GM18505 (cell line): ENCODE data around the gene PLEKHM3.

Experiments
- ATAC-seq: cut with Tn5 transposase; IDR thresholded peaks from one replicate; pipeline ENCODE4 v1.9.1; 2021; ENCODE audit not compliant: unreplicated experiment
- POLR2A ChIP-seq: IDR thresholded peaks from 4 replicates; pipeline ENCODE4 v1.6.1; 2011; ENCODE audit warnings: borderline replicate concordance; ENCODE audit not compliant: insufficient read depth, insufficient read length; ENCODE audit errors: extremely low read depth

PLEKHM3 gene

DNA sequence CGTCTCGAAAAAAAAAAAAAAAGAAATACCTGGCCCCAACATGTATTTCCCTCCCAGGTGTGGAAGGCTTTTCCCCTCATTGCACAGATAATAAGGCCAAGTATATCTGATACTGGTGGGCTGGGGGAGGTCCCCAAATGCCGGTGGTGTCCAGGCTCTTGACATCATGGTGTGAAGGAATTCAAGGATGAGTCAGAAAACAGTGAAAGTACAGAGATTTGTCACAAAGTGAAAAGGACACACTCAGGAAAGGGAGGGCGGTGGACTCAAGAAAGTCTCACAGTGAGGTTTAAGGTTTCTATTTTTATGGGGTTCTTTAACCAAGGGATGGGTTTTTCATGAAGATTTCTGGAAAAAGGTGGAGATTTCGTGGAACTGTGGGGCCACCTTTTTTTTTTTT is 217.8 kb downstream of the PLEKHM3 start:
- TF ChIP-seq POLR2A: no peak
- peak; percentile 63 for ATAC-seq

- TF ChIP-seq POLR2A: no peak
- no peak for ATAC-seq
Observed at GRCh38 chr2:207805566-207806226, 219.6 kb downstream of the PLEKHM3 start.

DNA sequence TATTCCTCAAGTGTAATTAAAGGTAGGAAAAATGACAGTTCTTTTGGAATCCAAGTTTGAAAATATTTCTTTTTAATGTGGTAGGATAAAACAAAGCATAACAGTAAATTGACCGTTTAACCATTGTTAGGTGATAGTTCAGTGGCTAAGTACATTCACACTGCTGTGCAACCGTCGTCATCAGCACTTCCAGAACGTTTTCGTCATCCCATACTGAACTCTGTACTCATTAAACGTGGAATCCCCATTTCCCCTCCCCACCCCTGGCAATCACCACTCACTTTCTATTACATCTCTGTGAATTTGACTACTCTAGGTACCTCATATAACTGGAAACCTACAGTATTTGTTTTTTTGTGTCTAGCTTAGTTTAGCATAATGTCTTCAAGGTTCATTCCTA is 222.7 kb downstream of the PLEKHM3 start:
- no peak for TF ChIP-seq POLR2A
- ATAC-seq: no peak

DNA sequence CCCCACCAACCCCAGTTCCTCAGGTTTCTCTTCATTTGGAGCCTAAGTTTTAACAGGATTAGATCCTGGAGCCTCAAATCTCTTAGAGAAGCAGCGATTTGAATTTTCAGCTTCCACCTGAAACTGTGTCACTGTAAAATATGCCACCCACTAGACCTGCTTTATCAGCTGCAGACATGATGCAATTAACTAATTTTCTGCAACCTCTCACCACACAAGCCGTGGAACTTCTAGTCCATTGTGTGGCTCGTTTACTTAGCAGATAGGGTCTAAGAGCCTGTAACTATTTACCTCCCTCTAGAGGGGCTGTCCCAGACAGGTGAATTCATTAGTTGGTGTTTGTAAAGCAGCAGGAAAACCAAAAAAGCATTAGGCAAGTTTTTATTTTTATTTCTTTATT is 224.1 kb downstream of the PLEKHM3 start:
- no peak for ATAC-seq
- no peak for TF ChIP-seq POLR2A

- no peak for TF ChIP-seq POLR2A
Observed at GRCh38 chr2:207796585-207797350, 228.6 kb downstream of the PLEKHM3 start.

DNA sequence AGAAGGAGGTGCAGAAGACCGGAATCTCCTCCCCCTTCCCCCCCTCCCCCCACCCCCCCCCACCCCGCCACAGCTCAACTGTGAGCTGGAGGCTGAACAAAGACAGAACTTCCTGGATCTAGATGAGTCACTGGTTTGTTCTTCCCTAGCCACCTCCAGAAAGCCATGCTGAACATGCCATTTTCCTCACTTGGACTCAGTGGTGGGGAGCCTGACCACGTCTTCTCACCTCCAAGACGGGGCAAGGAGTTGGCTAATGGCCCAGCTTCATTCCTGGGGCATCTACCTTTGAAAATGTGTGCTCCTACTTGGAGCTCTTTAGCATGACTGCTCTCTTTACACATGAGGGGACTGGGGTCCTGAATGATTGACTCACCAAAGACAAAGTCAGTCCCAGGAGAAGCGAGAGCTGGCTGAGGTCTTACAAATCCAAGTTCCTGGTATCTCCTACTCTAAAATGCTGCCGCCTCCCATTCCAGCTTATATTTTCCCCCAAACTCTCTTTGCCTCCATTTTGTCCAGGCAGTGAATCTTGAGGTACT is 233.0 kb downstream of the PLEKHM3 start:
- TF ChIP-seq POLR2A: no peak
- ATAC-seq: no peak

More at GRCh38 chr2:207796585-207797350, 228.6 kb downstream of the PLEKHM3 start:
- no peak for ATAC-seq

DNA sequence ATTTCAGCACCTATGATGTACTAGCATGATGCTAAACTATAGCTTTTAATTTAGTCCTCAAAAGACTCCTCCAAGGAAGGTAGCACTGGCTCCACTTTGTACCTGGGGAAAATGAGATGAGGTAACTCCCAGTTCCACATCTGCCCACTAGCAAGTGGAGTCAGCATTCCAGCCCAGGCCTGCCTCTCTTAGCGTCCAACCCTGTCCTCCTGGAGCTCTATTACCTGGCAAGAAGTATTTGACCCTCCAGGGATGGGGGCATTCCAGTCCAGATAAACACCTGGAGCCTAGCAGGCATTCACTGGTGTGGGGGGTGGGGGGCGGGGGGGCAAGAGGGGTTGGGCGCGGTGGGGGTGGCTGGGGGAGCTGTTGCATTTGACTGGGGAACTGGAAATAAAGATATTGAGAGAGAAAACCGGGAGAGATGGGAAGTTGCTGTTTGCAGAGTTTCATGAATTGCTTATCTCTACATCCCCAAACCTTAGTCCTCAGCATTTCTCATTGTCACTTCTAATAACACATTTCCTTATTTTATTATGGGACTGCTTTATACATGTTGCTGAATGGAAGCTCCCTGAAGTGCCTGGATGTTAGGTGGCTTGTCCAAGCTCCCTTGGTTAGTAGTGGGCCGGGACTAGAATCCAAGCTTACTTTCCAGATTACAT is 233.6 kb downstream of the PLEKHM3 start:
- no peak for TF ChIP-seq POLR2A
- ATAC-seq: no peak

DNA sequence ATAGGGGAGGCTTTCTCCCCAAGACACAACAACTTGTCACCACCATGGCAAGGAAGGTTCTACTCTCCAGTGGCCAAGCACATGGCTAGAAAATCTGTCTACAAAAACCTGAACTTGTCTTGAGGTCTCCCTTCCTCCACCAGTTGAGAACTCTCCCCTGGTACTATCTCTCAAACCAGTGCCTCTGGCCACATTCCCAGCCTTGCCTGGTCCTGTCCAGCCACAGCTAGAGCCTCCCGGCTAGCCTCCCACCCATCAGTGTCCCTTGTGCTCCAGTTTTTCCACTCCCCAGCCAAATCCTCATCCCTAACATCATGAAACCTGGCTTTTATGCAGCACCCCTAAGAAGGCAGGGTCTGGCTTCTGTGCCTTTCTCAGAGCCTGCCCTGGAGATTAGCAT is 234.4 kb downstream of the PLEKHM3 start:
- TF ChIP-seq POLR2A: no peak
- no peak for ATAC-seq

GRCh38 chr2:207787800-207788199 is 237.5 kb downstream of the PLEKHM3 start:
- no peak for ATAC-seq
- no peak for TF ChIP-seq POLR2A

GRCh38 chr2:207787017-207787416 is 238.3 kb downstream of the PLEKHM3 start:
- ATAC-seq: no peak
- TF ChIP-seq POLR2A: no peak

GRCh38 chr2:207784898-207785297 is 240.4 kb downstream of the PLEKHM3 start:
- no peak for ATAC-seq
- no peak for TF ChIP-seq POLR2A

DNA sequence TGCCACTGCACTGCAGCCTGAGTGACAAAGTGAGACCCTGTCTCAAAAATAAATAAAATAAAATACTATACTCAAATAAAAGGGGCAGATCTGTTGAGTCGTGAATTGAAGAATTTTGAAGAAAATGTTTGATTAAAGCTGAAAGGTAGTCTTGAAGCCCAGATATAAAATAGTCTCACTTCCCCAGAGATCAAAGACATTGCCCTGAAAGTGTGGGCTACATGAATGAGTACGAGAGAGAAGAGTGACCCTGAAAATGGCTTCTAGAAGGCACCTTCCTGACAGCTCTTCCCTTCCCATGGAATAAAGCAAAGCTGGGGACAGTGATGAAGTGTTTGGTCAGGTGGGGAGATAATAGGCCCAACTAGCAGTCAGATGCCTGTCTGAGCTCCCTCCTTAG is 241.8 kb downstream of the PLEKHM3 start:
- no peak for ATAC-seq
- TF ChIP-seq POLR2A: no peak

DNA sequence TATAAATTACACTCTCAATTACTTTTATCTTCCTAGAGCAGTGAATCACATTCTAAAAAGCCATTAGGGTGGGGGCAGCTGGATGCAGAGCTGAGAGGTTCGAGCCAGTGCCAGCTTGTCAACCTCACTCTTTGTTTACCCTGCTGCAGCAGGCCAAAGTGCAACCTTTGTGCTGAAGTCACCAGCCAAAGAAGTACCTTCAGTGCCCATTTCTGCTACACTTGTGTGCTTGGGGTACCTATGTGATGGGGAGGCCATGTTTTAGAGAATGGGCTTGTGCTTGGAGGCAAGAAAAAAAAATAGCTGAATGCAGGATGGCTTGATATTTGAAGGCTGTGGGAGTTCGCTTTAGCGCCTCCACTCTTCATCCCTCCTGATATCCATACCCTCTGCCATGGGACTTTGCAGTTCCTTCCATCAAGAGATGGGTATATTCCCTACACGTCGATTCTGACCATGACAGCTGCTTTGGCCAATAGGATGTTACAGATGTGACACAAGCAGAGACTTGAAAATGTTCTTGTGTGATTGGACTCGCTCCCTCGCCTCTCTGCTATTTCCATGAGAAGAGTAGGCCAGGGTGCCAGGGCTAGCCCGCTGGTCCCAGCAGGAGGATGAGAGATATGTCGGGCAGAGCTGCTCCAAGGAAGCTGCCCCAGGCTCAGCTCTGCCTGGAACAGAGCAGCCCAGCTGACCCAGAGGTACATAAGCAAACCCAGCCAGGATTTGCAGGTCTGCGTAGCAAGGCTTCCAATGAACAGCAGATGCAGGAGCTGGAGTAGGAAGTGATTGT is 242.9 kb downstream of the PLEKHM3 start:
- no peak for ATAC-seq
- no peak for TF ChIP-seq POLR2A
